Activated CD8-positive, alpha-beta memory T cell treated with anti-CD3 and anti-CD28 coated beads, Interleukin-2, amount 50 U/mL, for 48 hours (primary cell): Measurements from ENCODE around the gene PPP2R5B.

Source experiments
- DNase-seq: peaks from one replicate; pipeline ENCODE4 v3.0.0-alpha.2; 2020

PPP2R5B gene

DNA sequence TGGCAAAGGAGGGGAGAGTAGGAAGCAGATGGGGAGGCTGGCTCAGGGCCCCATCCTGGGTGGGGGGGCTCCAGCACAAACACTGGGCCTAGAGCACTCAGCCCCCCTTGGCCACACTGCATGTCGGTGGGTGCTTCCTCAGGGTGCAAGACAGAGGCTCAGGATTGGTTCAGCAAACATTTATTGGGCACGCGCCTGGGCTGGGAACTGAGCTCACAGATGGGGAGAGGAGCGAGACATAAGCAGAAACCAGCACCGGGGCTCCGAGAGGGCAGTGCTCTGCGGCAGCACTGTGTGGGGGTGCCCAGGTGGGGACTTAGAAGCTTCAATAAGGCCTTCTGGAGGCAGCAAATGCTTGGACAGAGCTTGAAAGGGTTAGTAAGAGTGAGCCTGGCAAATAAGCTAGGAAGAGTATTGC is 34.0 kb upstream of the PPP2R5B start:
- no peak for DNase-seq

GRCh38 chr11:64891215-64891848 is 33.2 kb upstream of the PPP2R5B start:
- no peak for DNase-seq

- DNase-seq = no peak
Measured at GRCh38 chr11:64891880-64892279, 32.6 kb upstream of the PPP2R5B start.

GRCh38 chr11:64892411-64892831 is 32.1 kb upstream of the PPP2R5B start:
- DNase-seq = no peak

- no peak for DNase-seq
Measured at GRCh38 chr11:64892838-64893193, 31.7 kb upstream of the PPP2R5B start.

- no peak for DNase-seq
Measured at GRCh38 chr11:64893194-64894069, 31.1 kb upstream of the PPP2R5B start.

- peak; percentile 99 for DNase-seq
Measured at GRCh38 chr11:64894070-64894811, 30.2 kb upstream of the PPP2R5B start.

DNA sequence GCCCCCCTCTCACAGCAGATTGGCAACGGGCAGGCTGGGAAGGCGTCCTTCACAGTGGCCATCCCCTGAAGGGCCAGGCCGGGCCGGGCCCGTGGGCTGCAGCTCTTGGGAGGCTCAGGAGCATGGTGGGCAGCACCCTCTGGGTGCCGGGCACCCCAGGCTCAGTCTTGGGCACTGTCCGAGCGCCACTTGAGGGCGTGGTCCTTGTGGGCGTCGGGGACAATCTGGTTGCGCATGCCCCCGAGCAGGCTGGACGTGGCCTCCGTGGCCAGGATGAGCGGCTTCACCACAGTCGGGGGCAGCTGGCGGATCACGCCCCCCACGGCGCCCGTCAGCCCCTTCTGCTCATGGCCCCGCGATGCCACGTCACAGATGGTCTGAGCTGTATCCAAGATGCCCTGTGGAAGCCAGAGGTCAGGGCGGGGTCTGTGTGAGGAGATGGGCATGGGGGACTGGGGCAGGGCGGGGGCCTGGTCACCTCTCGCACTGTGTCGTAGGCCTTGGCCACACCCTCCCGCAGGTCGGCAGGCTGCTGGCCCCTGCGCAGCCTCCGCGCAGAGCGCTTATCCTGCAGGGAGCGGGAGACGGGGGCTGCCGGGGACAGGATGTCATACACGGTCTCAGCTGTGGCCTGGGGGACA is 29.6 kb upstream of the PPP2R5B start:
- DNase-seq = no peak

DNA sequence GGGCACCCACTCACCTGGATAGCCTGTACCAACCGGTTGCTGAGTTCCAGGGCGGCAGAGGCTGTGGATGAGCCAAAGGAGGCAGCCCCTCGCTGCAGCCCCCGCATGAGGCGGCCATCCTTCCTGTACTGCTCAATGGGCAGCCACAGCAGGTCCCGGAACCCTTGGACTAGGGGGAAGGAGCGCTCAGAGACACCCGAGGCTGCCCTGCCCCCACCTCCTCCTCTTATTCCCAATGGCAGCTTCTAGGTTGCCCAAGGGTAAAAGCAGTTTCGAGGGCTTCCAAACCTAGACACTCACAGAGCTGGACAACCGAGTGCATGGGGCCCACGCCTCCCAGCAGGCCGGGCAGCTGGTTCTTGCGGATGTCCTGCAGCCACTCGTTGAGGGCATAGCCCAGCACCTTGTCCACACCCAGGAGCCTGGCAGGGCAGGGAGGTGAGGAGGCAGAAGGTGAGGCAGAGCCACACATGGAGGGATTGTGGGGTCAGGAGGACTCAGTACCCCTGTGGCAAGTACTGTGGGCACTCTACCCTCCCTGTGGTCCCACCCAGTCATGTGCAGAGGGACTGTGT is 28.0 kb upstream of the PPP2R5B start:
- no peak for DNase-seq

DNA sequence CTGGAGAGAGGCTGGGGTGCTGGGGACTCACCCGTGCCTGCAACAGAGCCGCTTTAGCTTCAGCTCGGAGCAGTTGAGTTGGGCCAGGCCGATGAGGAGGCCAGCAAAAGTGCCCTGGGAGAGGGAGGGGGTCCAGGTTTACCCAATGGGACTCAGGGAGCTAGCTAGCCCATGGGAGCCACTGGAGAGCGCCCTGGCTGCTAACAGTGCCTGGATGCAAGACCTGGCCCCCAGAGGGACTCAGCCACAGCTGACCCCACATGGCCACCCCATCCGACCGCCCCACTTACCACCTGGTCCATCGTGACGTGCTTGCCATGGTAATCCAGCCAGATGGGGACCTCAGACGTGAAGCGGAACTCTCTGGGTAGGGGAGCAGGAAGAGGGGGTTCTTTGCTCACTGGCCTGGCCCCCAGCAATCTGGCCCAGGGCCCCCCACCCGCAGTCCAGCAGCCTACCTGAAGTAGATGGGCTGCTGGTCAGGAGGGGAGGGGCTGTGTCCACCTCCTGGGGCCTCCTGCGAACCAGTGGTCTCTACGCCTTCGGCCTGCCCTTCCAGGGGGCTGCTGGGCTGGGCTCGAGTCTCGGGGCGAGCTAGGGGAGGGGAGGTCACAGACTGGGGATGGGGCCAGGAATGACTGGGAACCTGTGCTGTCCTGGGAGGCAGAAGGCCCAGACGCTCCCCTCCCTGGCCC is 27.0 kb upstream of the PPP2R5B start:
- DNase-seq = no peak

DNA sequence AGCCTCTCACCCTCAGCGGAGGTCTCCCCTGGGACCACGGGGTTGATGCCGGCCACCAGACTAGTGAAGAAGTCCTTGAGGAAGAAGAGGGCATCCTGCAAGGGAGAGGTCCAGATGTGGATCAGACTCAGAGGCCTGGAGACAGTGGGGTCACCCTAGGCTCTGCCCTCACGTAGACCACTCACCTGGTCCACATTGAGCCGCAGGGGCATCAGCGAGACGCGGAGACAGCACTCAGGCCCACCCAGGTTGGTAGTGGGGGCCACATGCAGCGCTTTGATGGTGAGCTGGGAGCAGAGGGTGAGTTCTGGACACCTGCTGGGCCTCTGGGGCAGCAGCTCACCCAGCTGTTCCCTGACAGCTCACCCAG is 26.4 kb upstream of the PPP2R5B start:
- DNase-seq = no peak

DNA sequence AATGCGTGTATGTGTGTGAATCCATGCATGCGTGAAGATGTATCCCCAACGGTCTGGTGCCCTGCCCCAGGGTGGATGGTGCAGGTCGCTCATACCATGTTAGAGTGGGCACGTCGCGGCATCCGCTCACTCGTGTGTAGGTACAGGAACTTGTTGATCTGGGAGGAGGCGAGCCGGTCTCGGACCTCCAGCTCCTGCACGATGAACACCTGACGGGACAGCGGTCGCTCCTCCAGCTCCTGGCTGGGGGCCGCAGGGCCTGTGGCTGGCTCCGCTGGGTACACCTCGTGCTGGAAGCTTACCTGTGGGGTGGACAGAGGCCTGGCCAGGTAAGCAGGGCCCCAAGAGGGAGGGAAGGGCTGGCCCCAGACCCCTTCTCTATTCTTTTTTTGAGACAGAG is 25.9 kb upstream of the PPP2R5B start:
- no peak for DNase-seq

- peak; percentile 70 for DNase-seq
Measured at GRCh38 chr11:64900263-64900678, 24.2 kb upstream of the PPP2R5B start.

GRCh38 chr11:64900774-64901173 is 23.7 kb upstream of the PPP2R5B start:
- DNase-seq = no peak

- no peak for DNase-seq
Measured at GRCh38 chr11:64902102-64902900, 22.2 kb upstream of the PPP2R5B start.

DNA sequence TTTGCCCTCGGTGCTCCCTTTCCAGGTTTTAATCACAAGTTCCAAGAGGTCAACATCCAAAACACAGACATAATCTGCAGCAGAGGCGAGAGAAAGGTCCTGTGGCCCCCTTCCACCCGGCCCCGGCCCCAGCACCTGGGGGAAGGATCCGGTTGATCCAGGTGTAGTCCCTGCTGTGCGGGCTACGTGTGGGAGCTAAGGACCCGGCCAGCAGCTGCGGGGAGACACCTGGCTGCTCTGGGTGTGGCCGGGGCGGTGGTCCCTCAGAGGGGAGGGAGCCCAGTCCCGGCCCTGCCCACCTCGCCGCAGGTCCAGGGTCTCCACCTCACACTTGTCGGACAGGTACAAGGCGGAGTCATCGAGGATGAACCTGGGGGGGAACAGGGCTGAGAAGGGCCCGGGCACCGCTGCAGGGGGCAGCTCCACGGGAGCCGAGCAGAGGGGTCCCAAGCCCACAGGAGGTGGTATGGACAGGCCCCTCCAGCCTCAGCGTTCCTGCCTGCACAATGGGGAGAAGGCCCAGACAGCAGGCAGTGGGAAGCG is 21.1 kb upstream of the PPP2R5B start:
- DNase-seq = no peak

DNA sequence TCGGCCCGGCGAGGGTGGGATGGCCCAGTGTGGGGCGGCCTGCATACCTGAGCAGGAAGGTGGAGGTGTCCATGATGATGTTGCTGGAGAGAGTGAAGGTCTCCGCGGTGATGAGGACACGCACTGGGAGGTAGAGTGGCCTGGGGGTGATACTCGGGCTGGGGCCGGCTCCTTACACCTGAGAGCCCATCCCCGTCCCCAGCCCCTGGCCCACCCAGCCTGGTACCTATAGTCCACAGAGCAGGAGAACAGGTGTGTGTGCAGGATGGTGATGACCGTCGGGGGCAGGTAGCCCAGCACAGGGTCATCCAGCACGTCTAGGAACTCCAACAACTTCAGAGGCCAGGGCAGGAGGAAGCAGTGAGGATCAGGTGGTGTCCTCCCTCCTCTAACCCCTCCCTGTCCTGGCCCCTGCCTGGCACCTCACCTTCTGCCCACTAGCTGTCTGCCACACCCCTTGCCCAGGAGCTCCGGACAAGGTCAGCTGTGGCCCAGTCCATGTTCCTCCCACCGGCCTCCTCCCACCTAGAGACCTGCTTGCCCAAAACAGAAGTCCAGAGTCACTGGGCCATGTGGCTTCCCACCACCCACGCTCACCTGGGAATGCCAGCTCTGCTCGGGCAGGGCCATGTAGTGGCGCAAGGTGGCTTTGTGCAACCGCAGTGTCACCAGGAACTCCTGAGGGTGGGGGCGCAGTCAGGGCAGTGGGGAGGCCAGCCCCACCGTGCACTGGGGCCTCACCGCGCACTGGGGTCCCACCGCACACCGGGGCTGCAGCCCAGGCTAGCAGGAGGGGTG is 18.8 kb upstream of the PPP2R5B start:
- no peak for DNase-seq

- DNase-seq = no peak
Measured at GRCh38 chr11:64906314-64906635, 18.2 kb upstream of the PPP2R5B start.

GRCh38 chr11:64908766-64909165 is 15.7 kb upstream of the PPP2R5B start:
- no peak for DNase-seq

GRCh38 chr11:64909653-64910343 is 14.7 kb upstream of the PPP2R5B start:
- DNase-seq = no peak
